NCI-H187 treated with DMSO at 0.1 percent for 48 hours (cell line): ENCODE measurements around the gene HAPLN2.

Experiments
- DNase-seq: peaks from one replicate; lab custom pipeline; 2025; lab: John Stamatoyannopoulos, UW

HAPLN2 gene

DNA sequence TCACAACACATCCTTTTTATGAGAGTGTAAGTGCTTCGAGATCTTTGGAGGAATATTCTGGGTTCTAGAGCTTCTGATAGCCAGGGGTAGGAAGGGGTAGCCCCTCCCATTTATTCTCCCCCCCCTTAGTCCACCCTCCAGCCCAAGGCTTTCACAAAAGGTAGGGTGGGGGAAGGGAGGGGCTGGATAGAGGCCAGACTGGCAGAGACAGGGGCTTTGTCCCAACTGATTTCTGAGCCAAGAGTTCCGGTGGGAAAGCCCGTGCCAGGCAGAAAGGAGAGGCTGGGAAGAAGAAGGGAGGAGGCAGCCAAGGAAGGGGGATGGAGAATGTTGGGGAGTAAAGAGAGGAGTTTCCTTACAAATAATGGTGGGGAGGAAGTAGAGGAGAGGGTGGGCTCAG is 25.8 kb downstream of the HAPLN2 start:
- no peak for DNase-seq

DNA sequence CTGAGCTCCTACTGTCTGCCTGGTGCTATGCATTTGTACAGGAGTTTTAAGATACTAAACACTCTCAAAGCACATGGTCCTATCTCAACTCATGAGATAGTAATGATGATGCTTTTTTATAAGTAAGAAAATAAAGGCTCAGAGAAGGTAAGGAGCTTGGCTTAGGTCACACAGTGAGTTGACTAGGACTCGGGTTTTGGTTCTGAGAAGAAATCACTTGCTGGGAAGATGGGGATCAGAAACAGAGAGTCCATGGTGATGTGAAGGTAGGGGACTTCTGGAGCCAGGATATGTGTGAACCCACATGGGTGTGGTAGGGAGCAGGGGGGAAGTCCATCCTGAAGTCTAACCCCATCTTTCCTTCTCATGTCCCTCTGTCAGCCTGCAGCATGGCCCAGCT is 26.5 kb downstream of the HAPLN2 start:
- DNase-seq = no peak

DNA sequence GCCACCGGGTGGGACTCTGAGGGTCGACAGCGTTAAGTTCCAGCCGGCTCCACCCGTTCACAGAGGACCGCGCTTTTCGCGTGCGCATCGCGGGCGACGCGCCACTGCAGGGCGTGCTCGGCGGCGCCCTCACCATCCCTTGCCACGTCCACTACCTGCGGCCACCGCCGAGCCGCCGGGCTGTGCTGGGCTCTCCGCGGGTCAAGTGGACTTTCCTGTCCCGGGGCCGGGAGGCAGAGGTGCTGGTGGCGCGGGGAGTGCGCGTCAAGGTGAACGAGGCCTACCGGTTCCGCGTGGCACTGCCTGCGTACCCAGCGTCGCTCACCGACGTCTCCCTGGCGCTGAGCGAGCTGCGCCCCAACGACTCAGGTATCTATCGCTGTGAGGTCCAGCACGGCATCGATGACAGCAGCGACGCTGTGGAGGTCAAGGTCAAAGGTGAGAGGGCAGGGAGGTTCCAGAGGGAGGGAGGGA is 27.6 kb downstream of the HAPLN2 start:
- DNase-seq = no peak

DNA sequence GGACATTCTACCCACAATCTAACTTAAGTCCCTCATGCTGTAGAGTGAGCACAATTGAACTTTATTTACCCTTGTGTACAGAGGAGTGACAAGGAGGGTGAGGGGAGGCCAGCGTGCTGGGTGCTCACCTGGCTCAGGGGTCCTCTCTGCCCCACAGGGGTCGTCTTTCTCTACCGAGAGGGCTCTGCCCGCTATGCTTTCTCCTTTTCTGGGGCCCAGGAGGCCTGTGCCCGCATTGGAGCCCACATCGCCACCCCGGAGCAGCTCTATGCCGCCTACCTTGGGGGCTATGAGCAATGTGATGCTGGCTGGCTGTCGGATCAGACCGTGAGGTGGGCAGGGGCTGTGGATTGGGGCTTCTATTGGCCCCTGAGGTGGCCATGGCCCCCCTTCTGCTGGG is 28.1 kb downstream of the HAPLN2 start:
- DNase-seq = no peak

DNA sequence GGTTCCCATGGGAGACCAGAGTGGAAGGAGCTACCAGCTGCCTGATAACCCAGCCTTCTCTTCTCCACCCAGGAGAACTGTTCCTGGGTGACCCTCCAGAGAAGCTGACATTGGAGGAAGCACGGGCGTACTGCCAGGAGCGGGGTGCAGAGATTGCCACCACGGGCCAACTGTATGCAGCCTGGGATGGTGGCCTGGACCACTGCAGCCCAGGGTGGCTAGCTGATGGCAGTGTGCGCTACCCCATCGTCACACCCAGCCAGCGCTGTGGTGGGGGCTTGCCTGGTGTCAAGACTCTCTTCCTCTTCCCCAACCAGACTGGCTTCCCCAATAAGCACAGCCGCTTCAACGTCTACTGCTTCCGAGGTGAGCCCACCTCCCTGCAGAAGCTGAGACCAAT is 29.3 kb downstream of the HAPLN2 start:
- DNase-seq = no peak

DNA sequence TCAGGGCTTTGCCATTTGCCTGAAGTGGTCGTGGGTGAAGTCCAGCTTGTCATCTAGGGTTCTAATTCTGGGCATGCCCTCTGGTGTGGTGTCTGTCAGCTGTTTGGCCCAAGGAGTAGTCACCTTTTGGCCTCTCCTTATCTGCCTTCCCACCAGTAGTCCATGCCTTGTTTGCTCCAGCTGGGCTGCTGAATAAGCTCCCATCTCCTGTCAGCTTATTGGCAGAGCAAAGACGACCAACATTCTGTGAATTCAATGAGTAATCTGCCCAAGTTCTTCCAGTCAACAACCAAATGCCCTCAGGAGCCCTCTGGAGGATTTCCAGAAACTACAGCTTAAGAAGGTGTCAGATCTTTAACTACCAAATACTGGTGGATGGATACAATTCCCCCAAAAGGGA is 29.7 kb downstream of the HAPLN2 start:
- no peak for DNase-seq

DNA sequence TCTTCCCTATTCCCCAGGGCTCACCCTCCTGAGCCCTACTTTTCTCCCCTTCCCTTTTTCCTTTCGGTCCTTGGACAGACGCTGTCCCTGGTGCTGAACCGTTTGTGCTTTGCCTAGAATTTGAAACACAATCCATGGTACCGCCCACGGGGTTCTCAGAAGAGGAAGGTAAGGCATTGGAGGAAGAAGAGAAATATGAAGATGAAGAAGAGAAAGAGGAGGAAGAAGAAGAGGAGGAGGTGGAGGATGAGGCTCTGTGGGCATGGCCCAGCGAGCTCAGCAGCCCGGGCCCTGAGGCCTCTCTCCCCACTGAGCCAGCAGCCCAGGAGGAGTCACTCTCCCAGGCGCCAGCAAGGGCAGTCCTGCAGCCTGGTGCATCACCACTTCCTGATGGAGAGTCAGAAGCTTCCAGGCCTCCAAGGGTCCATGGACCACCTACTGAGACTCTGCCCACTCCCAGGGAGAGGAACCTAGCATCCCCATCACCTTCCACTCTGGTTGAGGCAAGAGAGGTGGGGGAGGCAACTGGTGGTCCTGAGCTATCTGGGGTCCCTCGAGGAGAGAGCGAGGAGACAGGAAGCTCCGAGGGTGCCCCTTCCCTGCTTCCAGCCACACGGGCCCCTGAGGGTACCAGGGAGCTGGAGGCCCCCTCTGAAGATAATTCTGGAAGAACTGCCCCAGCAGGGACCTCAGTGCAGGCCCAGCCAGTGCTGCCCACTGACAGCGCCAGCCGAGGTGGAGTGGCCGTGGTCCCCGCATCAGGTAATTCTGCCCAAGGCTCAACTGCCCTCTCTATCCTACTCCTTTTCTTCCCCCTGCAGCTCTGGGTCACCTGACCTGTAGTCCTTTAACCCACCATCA is 33.1 kb downstream of the HAPLN2 start:
- no peak for DNase-seq

DNA sequence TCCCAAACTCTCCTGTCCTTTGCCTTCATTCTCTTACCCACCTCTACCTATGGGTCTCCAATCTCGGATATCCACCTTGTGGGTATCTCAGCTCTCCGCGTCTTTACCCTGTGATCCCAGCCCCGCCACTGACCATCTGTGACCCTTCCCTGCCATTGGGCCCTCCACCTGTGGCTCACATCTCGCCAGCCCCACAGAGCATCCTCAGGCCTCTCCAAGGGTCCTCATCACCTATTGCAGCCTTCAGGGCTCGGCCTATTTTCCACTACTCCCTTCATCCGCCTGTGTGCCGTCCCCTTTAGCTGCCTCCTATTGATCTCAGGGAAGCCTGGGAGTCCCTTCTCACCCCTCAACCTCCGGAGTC is 33.8 kb downstream of the HAPLN2 start:
- DNase-seq = no peak

DNA sequence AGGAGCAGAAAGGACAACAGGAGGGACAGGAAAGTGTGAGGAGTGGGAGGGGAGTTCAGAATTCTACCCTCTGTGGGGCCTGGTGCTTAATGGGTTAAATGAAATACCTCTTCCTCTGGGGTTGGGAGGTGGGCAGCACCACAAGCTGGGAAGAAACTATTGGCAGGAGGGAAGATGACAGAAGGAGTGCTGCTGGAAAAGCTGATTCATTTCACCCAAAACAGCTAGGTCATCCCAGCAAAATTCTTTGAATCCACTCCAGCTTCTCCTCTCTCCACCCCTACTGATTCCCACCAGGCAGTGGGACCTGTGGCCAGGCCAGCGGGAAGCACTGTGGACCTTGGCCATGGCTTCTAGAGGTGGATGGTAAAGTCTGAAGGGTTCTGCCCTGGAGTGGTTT is 35.5 kb downstream of the HAPLN2 start:
- no peak for DNase-seq

DNA sequence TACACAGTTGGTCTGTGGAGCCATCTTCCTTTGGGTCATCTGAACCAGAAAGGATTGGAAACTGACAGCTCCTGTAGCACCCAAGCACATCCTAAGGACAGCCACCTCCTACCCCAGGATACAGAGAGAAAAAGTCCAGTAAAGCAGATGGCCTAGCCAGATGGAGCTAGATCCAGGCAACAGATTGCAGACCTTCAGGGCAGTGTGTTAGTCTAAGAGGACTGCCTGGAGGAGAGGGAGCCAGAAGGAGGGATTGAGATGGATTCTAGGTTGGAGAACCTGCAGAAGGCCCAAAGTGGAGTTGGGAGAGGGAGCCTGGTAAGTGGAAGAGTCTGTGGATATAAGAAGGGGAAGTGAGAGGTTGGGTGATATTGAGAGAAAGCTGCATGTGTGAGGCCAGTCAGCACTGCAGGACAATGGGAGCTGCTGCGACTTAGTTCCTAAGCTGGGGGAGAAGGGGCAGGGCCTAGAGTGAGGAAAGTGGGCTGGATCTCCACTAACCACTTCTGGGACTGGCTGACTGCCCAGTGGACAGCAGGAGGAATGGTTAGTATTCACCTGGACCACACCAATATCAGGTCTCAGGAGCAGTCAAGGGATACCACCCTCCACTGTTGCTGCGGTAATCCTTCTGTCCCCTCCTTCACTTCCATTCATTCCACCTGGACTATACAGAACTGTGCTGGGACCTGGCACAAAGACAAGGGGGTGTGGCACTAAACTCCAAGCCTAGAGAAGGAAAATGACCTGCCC is 36.1 kb downstream of the HAPLN2 start:
- no peak for DNase-seq

DNA sequence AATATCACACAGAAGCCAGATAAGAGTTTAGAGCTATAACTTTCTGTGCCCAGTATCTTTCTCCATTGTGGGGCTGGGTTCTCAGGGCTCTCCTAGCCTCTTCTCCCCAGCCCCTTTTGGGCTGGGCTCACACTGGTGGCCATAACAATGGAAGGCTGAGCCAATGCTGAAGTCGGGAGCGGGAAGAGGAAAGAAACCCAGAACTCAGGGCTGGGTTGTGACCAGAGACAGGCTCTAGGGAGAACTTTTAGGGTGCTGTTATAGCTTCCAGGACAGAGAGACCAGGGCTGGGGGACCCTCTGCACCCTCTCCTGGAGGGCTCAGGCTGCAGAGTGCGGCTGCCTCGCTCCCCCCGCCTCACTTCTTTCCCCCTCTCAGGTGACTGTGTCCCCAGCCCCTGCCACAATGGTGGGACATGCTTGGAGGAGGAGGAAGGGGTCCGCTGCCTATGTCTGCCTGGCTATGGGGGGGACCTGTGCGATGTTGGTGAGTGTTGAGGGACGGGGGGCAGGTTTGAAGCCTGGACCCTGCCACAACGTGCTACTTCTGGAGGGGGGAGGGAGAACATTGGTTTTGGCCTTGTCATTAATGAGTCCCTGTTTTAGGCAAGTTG is 36.8 kb downstream of the HAPLN2 start:
- no peak for DNase-seq

DNA sequence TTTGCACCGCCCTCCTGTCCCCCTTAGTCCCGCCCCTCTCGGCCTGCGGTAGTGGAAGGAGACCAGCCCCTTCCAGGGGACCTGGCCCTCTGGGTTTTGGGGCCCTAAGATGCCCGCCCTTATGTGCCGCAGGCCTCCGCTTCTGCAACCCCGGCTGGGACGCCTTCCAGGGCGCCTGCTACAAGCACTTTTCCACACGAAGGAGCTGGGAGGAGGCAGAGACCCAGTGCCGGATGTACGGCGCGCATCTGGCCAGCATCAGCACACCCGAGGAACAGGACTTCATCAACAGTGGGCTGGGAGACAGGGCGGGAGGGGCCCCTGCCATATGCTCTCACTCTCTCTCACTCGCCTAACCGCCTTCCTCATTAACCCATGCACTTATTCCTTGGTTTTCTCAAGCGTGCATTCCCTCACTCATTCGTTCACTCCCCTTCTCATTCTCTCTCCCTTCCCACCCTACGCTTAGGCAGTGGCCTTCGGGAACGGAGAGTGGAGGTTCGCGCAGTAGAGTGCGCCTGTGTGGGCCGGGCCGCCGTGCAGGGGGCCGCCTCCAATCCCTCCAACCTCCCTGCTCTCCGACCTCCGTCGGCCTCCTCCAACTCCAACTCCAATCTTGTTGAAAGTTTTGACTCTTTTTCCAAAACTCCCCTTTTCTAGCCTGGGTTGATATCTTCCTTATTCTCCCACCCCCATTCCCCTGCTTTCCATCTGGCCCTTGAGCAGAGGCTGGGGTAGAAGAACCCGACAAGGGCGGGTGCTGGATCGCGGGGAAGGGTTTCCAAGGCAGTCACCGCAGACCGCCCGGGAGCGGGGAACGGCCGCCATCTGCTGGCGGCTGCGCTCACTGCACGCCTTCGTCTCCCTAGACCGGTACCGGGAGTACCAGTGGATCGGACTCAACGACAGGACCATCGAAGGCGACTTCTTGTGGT is 37.9 kb downstream of the HAPLN2 start:
- DNase-seq = peak; percentile 28

DNA sequence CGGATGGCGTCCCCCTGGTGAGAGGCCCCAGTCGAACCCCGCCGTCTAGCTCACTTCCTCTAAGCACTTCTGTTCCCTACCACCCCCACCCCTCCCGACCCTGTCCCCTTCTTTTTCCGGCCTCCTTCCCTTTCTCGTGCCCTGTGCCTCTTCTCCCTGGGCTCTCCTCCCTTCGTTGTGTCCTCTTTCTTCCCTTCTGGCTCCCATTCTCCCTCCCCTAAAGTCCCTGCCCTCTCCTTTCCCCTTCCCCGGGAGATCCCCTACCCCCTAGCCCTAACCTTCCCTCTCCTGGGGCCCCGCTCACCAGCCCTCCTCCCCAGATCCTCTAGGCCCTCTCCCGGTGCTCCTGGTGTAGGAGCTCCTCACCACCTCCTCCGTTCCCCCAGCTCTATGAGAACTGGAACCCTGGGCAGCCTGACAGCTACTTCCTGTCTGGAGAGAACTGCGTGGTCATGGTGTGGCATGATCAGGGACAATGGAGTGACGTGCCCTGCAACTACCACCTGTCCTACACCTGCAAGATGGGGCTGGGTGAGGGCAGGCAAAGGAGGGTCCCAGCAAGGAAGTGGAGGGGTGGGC is 38.6 kb downstream of the HAPLN2 start:
- no peak for DNase-seq

DNA sequence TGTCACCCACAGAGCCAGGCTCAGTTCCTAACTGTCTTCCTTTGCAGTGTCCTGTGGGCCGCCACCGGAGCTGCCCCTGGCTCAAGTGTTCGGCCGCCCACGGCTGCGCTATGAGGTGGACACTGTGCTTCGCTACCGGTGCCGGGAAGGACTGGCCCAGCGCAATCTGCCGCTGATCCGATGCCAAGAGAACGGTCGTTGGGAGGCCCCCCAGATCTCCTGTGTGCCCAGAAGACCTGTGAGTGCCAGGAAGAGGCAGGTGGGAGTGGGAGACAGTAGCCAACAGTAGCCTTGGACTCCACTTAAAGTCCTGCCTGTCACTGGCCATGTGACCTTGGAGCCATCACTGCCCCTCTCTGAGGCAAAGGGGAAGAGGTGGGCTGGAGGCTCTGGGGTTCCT is 39.3 kb downstream of the HAPLN2 start:
- DNase-seq = no peak

DNA sequence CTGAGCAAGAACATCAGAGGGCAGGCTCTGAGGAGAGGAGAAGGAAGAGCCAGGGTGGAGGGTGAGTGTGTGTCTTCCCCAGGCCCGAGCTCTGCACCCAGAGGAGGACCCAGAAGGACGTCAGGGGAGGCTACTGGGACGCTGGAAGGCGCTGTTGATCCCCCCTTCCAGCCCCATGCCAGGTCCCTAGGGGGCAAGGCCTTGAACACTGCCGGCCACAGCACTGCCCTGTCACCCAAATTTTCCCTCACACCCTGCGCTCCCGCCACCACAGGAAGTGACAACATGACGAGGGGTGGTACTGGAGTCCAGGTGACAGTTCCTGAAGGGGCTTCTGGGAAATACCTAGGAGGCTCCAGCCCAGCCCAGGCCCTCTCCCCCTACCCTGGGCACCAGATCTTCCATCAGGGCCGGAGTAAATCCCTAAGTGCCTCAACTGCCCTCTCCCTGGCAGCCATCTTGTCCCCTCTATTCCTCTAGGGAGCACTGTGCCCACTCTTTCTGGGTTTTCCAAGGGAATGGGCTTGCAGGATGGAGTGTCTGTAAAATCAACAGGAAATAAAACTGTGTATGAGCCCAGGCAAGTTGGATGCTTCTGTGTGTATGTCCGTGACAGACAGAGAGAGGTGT is 39.8 kb downstream of the HAPLN2 start:
- no peak for DNase-seq

DNA sequence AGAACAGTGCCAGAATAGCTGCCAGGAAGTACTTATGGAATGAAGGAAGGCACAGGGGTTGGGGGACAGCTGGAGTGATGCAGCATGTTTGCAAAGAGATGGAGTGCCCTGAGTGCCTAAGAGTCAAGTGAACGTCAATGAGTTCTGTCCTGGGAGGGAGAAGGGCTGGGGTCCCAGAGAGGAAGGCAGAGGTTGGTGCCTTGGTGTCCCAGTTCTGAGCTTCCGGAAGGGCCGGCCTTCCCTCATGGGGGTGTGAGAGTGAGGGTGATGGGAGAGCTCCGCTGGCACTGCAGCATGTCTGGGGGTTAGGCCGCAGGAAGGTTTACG is 40.4 kb downstream of the HAPLN2 start:
- DNase-seq = no peak

DNA sequence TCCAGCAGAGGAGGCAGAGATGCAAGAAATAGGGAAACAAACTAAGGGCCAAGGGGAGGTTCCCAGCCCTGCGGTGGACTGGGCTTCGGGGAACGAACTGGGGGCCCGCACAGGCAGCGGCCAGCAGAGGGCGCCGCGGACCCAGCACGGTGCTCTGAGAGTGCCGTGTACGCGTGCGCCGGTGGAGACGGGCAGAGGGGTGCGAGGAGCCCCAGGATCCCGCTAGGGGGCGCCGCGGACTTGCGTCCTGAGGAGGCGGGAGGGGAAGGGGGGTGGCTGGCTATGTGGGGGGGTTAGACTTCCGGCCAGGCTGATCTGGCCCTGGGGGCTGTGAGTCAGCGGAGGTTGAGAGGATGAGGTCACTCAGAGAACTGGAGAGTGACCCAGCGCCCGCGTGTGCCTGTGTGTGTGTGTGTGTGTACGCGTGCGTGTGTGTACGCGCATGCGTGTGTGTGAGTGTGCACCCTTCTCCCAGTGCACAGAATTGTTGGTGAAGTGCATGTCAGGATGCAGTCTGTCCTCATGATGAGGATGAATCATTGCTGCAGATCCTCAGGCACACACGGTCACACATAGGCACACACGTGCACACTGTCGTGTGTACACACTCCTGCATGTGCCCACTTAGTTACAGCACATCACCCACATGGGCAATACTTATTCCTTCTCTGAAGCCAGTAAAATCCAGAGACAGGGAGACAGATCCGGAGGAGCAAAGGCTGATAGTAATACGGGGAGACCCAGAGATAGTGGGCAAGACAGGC is 41.0 kb downstream of the HAPLN2 start:
- peak; percentile 59 for DNase-seq

DNA sequence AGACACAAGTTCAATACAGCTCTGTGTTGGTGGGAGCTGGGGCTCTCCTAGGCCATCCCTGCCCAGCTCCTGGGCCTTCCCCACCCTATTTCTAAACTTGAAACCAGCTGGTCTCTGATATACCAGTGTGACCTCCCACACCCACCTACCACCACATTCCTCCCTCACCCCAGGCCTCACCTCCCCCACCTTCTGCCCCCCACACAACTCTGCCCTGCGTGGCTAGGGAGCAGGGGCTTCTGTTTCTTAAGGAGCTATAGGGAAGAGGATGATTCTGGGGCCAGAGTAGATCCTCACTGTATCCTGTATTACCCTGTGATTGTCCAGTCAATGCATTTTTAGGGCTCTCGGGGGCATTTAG is 41.5 kb downstream of the HAPLN2 start:
- no peak for DNase-seq

DNA sequence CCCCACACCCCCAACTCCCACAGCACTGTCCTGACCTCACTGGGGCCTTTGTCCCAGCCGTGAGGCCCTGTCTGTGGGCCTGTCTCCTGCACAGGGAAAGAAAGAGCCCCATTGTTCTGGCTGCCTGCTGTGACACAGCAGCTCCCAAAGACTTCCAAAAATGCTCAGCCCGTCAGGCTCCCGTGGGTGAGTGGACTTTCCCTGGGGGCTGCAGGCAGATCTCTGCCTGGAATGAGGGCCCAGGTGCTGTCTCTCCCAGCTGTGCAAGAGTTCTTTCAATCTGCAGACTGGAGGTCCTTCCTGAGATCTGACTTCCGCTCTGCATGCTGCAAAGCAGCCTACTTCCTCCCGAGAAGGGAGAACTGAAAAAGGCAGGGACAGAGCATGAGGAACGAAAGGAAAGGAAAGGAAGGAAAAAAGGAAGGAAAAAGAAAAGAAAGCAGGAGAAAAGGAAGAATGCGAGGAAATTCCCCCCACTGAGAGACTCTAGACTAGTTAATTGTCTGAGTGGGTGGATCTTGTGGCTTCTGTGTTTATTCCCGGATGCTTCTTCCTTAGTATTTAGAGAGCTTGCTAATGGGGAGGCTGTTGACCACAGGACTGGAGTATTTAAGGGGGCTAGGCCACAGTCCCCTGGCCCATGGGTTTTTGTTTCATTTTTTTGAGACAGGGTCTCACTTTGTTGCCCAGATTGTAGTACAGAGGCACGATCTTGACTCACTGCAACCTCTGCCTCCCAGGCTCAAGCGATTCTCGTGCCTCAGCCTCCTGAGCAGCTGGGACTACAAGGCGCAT is 43.0 kb downstream of the HAPLN2 start:
- DNase-seq = no peak

DNA sequence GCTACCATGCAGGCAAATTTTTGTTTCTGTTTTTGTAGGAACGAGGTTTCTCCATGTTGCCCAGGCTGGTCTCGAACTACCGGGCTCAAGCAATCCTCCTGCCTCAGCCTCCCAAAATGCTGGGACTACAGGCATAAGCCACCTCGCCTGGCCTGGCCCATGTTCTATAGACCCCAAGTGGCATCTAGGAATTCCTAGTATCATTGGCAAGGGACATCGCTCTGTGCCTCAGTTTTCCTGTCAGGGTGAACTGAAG is 43.5 kb downstream of the HAPLN2 start:
- no peak for DNase-seq
